Keratinocyte (primary cell): Measurements from ENCODE around the gene SIPA1L3. TPM values are rescaled to one million over a fixed set of nuclear protein-coding genes. Genes with fewer than 3 reads are reported as not detected.

ENCODE experiments used
- DNase-seq: peaks from one replicate; pipeline ENCODE4 v3.0.0-alpha.2; 2011; ENCODE audit warnings: low read depth, missing footprints, low spot score
- FAIRE-seq: peaks from 2 replicates; lab custom pipeline; 2011; peaks lifted over from hg19 to GRCh38; lab: Jason Lieb, UNC
- H2AFZ ChIP-seq: 2 replicates; pipeline ENCODE4 v1.6.0; 2012; ENCODE audit warnings: low read length, control low read depth, inconsistent platforms; ENCODE audit not compliant: control insufficient read depth
- H3K27ac ChIP-seq: 2 replicates; pipeline ENCODE4 v1.5.1; 2011; ENCODE audit warnings: low read length; ENCODE audit not compliant: control insufficient read depth, insufficient read depth
- H3K27me3 ChIP-seq: 3 replicates; pipeline ENCODE4 v1.6.0; 2011; ENCODE audit warnings: low read length; ENCODE audit not compliant: control insufficient read depth, insufficient read depth; ENCODE audit errors: extremely low read depth
- H3K36me3 ChIP-seq, 2 experiments: 2 replicates in 1 of 2; 3 replicates in 1 of 2; pipeline ENCODE4 v1.5.1; 2011; ENCODE audit warnings: low read length in 2 of 2, mild to moderate bottlenecking in 1 of 2; ENCODE audit not compliant: control insufficient read depth in 2 of 2, insufficient read depth in 2 of 2; ENCODE audit errors: extremely low read depth in 1 of 2
- H3K4me1 ChIP-seq: 3 replicates; pipeline ENCODE4 v1.5.1; 2011; ENCODE audit warnings: low read length; ENCODE audit not compliant: control insufficient read depth, insufficient read depth; ENCODE audit errors: extremely low read depth
- H3K4me2 ChIP-seq: 3 replicates; pipeline ENCODE4 v1.6.0; 2011; ENCODE audit warnings: low read depth, low read length; ENCODE audit not compliant: control insufficient read depth, insufficient read depth; ENCODE audit errors: extremely low read depth
- H3K4me3 ChIP-seq, 3 experiments: fragments of 200-600 bp in 1 of 3; sonication (generic) in 1 of 3; 2 replicates in 2 of 3; 3 replicates in 1 of 3; pipeline ENCODE4 v1.5.1; 2011 to 2016; ENCODE audit warnings: low read length in 3 of 3, mild to moderate bottlenecking in 3 of 3, control low read depth in 2 of 3, inconsistent platforms in 1 of 3, low read depth in 1 of 3, mixed read lengths in 1 of 3, mixed run types in 1 of 3, moderate library complexity in 1 of 3; ENCODE audit not compliant: control insufficient read depth in 2 of 3, insufficient read depth in 2 of 3; ENCODE audit errors: extremely low read depth in 1 of 3
- H3K79me2 ChIP-seq: 2 replicates; pipeline ENCODE4 v1.6.0; 2012; ENCODE audit warnings: low read length; ENCODE audit not compliant: control insufficient read depth, insufficient read depth
- H3K9ac ChIP-seq: 3 replicates; pipeline ENCODE4 v1.6.0; 2011; ENCODE audit warnings: low read length; ENCODE audit not compliant: control insufficient read depth, insufficient read depth; ENCODE audit errors: extremely low read depth
- H3K9me1 ChIP-seq: 3 replicates; pipeline ENCODE4 v1.6.0; 2011; ENCODE audit warnings: low read length; ENCODE audit not compliant: control insufficient read depth, insufficient read depth; ENCODE audit errors: extremely low read depth
- H3K9me3 ChIP-seq: 2 replicates; pipeline ENCODE4 v1.5.1; 2012; ENCODE audit warnings: low read depth, low read length; ENCODE audit not compliant: control insufficient read depth
- H4K20me1 ChIP-seq: 3 replicates; pipeline ENCODE4 v1.6.0; 2011; ENCODE audit warnings: low read length; ENCODE audit not compliant: control insufficient read depth, insufficient read depth; ENCODE audit errors: extremely low read depth
- CTCF ChIP-seq, 3 experiments: IDR thresholded peaks in 1 of 3; conservative IDR thresholded peaks in 1 of 3; optimal IDR thresholded peaks in 1 of 3; 2 replicates in 2 of 3; 3 replicates in 1 of 3; pipeline versions ENCODE3 to v1.5.1; 2011; ENCODE audit warnings: low read length in 3 of 3, mild to moderate bottlenecking in 3 of 3, moderate library complexity in 2 of 3, control low read depth in 1 of 3, inconsistent platforms in 1 of 3; ENCODE audit not compliant: insufficient read depth in 2 of 3; ENCODE audit errors: extremely low read depth in 1 of 3
- EZH2 ChIP-seq: IDR thresholded peaks from one replicate; pipeline ENCODE4 v1.6.1; 2012; ENCODE audit warnings: inconsistent platforms, mild to moderate bottlenecking, low read length, moderate library complexity
- dilution Hi-C: fragments of 300-500 bp; cut with MboI; formaldehyde crosslinking; loops from one replicate; pipeline ENCODE4 v1.7.0; 2020; ENCODE audit warnings: low sequenced_read_pairs; ENCODE audit not compliant: extremely low pct_ligation_motif_present
- polyA plus RNA-seq, 5 experiments: library from polyadenylated mRNA; depleted of rRNA in 3 of 5; stranded (reverse) in 3 of 5; stranded (forward) in 1 of 5; unstranded in 1 of 5; fragments of >200 nt; gene quantifications; 1 replicate in 1 of 5; 2 replicates in 3 of 5; 3 replicates in 1 of 5; pipeline versions ENCODE4 v1.2.1 to v1.2.3, GENCODE V29; 2011 to 2012; ENCODE audit warnings: missing spikeins in 2 of 5, low read depth in 1 of 5, low replicate concordance in 1 of 5

Gene SIPA1L3
- polyA plus RNA-seq, 1 donor (not counting 4 experiments of a cell fraction or from before 2014, with no cell fraction given), result 8.0 TPM

GRCh38 chr19:38162632-38163031, 255.6 kb downstream of the SIPA1L3 start:
- Histone ChIP-seq H3K4me3 (no peak overlapping the region), H3K27me3 (no peaks in the 10 kb centered on the region), H3K36me3 (peaks cover 3 to 14% of the 10 kb centered on the region in 2 experiments), H3K27ac (peak overlapping the region; percentile 57), H3K4me2 (peak overlapping the region; percentile 31), H3K79me2 (no peaks in the 10 kb centered on the region), H3K9ac (no peak overlapping the region), H2AFZ (peak overlapping the region; percentile 51), H3K4me1 (peaks cover 9% of the 10 kb centered on the region), H3K9me1 (no peaks in the 10 kb centered on the region), H4K20me1 (no peaks in the 10 kb centered on the region), H3K9me3 (peaks cover 3% of the 10 kb centered on the region)
- TF ChIP-seq CTCF (optimal IDR thresholded peaks at IDR 0.05 in 1 of 3, IDR thresholded peaks at IDR 0.05 in 1 of 3, conservative IDR thresholded peaks at IDR 0.05 in 1 of 3; ENCODE audit: extremely low read depth in 1 of 3, insufficient read depth in 2 of 3, low read length in 3 of 3) (no peak), EZH2 (no peak)
- FAIRE-seq, result no peak
- dilution Hi-C loops, result no loop called here
- no peak for DNase-seq

- DNase-seq (no peak), FAIRE-seq (no peak)
- dilution Hi-C loops, result no loop called here
- Histone ChIP-seq H3K4me3 (no peak overlapping the region), H3K4me1 (peaks cover 9% of the 10 kb centered on the region), H3K9me3 (peaks cover 3% of the 10 kb centered on the region), H2AFZ (no peak overlapping the region), H3K36me3 (peaks cover 3 to 14% of the 10 kb centered on the region in 2 experiments), H3K27ac (no peak overlapping the region), H3K9me1 (no peaks in the 10 kb centered on the region), H3K79me2 (no peaks in the 10 kb centered on the region), H3K27me3 (no peaks in the 10 kb centered on the region), H3K9ac (no peak overlapping the region), H4K20me1 (no peaks in the 10 kb centered on the region), H3K4me2 (no peak overlapping the region)
- TF ChIP-seq CTCF (optimal IDR thresholded peaks at IDR 0.05 in 1 of 3, IDR thresholded peaks at IDR 0.05 in 1 of 3, conservative IDR thresholded peaks at IDR 0.05 in 1 of 3; ENCODE audit: extremely low read depth in 1 of 3, insufficient read depth in 2 of 3, low read length in 3 of 3) (no peak), EZH2 (no peak)
Measured at GRCh38 chr19:38163419-38164290, 256.6 kb downstream of the SIPA1L3 start.
